ENCODE data around the gene LPIN1.

Gene LPIN1

GRCh38 chr2:11746376-11746806 is at the start of gene LPIN1:
Gene LPIN1, plus strand, starts transcription at chr2:11746632. Its CDS starts 18,910 bp downstream, at chr2:11765542.
- no peak; the same call in 1 of the 2 replicates for TF ChIP-seq CTCF (IDR thresholded peaks at IDR 0.05)

GRCh38 chr2:11696736-11697102 is 49.7 kb upstream of the LPIN1 start:
- TF ChIP-seq CTCF (IDR thresholded peaks at IDR 0.05) = no peak

GRCh38 chr2:11697103-11697871 is 49.1 kb upstream of the LPIN1 start:
- TF ChIP-seq CTCF (IDR thresholded peaks at IDR 0.05) = no peak

GRCh38 chr2:11698009-11698922 is 48.2 kb upstream of the LPIN1 start:
- no peak for TF ChIP-seq CTCF (IDR thresholded peaks at IDR 0.05)

GRCh38 chr2:11699686-11700670 is 46.5 kb upstream of the LPIN1 start:
- no peak for TF ChIP-seq CTCF (IDR thresholded peaks at IDR 0.05)

- no peak for TF ChIP-seq CTCF (IDR thresholded peaks at IDR 0.05)
Measured at GRCh38 chr2:11701206-11701605, 45.2 kb upstream of the LPIN1 start.
